Heart right ventricle (tissue), 16 donors: ENCODE measurements around the gene AGBL4. TPM values are rescaled to one million over a fixed set of nuclear protein-coding genes. Genes with fewer than 3 reads are reported as not detected.

Source experiments
- ATAC-seq, 8 donors: fragments of 200-7000 bp; cut with Tn5 transposase; one replicate each; pipeline ENCODE4 v1.9.1; 2020; ENCODE audit warnings: mild to moderate bottlenecking in 8 of 8, moderate library complexity in 8 of 8, moderate number of reproducible peaks in 1 of 8
- DNase-seq, 2 donors: peaks; one replicate each; pipeline ENCODE4 v3.0.0-alpha.2; 2020
- H3K27ac ChIP-seq, 10 donors: fragments of 200-600 bp; sonication (generic) in 2 of 10; one replicate each; pipeline versions ENCODE4 v1.5.0 to v1.8.0; 2020 to 2022; ENCODE audit warnings: mild to moderate bottlenecking in 3 of 10
- H3K27me3 ChIP-seq, 7 donors: fragments of 200-600 bp; one replicate each; pipeline ENCODE4 v1.8.0; 2021 to 2022; ENCODE audit warnings: mild to moderate bottlenecking in 2 of 7
- H3K36me3 ChIP-seq, 9 donors: fragments of 200-600 bp; sonication (generic) in 1 of 9; one replicate each; pipeline versions ENCODE4 v1.5.0 to v1.8.0; 2020 to 2022; ENCODE audit warnings: mild to moderate bottlenecking in 2 of 9
- H3K4me1 ChIP-seq, 9 donors: fragments of 200-600 bp; sonication (generic) in 1 of 9; one replicate each; pipeline versions ENCODE4 v1.5.0 to v1.8.0; 2020 to 2022; ENCODE audit warnings: mild to moderate bottlenecking in 4 of 9
- H3K4me3 ChIP-seq, 10 donors: fragments of 200-600 bp; sonication (generic) in 2 of 10; one replicate each; pipeline versions ENCODE4 v1.5.0 to v1.8.0; 2020 to 2022; ENCODE audit warnings: mild to moderate bottlenecking in 7 of 10, moderate library complexity in 2 of 10
- H3K9me3 ChIP-seq, 11 donors: fragments of 200-600 bp in 10 of 11; sonication (generic) in 2 of 11; one replicate each; pipeline versions ENCODE4 v1.5.0 to v1.8.0; 2013 to 2022; ENCODE audit warnings: mild to moderate bottlenecking in 2 of 11, control low read depth in 1 of 11, moderate library complexity in 1 of 11
- CTCF ChIP-seq, 9 donors: fragments of 200-600 bp; sonication (generic) in 2 of 9; IDR thresholded peaks; one replicate each; pipeline versions ENCODE4 v1.5.0 to v1.8.0; 2021 to 2022; ENCODE audit warnings: antibody characterized with exemption in 9 of 9, mild to moderate bottlenecking in 5 of 9, moderate library complexity in 1 of 9
- WGBS, 2 donors: extraction: QIAGEN DNeasy Blood & Tissue Kit; methylation state at CpG; one replicate each; pipeline ENCODE4 v1.1.7; 2013; ENCODE audit warnings: inconsistent platforms in 1 of 2; 5-methylcytosine and 5-hydroxymethylcytosine counted together
- intact Hi-C, 10 donors: fragments of 100-400 bp; cut with DNase I; formaldehyde crosslinking; loops; one replicate each; pipeline versions ENCODE4 v1.11.1 to v1.14.2; 2022
- polyA plus RNA-seq, 2 donors: library from polyadenylated mRNA; stranded (reverse); fragments of 200-250 nt; gene quantifications; one replicate each; pipeline ENCODE4 v1.2.3, GENCODE V29; 2013
- total RNA-seq, 10 donors: library from RNA; stranded (reverse); fragmentation: NEBNext Ultra II Directional in 3 of 10; extraction: Animal tissue kit (Norgen Biotek cat#: 25700) in 3 of 10; gene quantifications; one replicate each; pipeline versions ENCODE4 v1.2.1 to v1.2.4, GENCODE V29; 2021 to 2023
- donor health status: Arrhythmogenic right ventricular cardiomyopathy.
- donor health status: ischemic (EF 13 %, LVEDD 7.1; RV severe dilation, severe dysfunction).
- donor health status: healthy with polysubstance abuse.
- donor health status: DM: no; HTN: yes; CAD: no.
- donor health status: DM: no; HTN: no; CAD: no.
- donor health status: ischemic (EF 25% LVEDD 6.9; RV normal size, moderate dysfunction).
- donor health status: ischemic (EF 25% LVEDD 5.7; RV mildly dilated, moderate dysfunction).
- donor health status: healthy.
- donor health status: DM: yes; HTN: yes; CAD: no.
- donor health status: Ischemic cardiomyopathy.
- donor health status: ischemic (EF 35%, LVEDD 5.7; RV mildly dilated, moderate dysfunction).
- donor health status: nonischemic (EF 11% LVEDD 7.7; RV severe dilation, severe dysfunction).
- donor health status: DM: yes; HTN: yes; CAD: no.
- donor health status: PGD.
- donor health status: ischemic (EF 29% LVEDD 5.4; RV normal size, mild dysfunction).
- donor health status: nonischemic (EF 23%, LVEDD 6.1; RV moderate dilation, normal function).

The AGBL4 gene
- total and polyA plus RNA-seq, 12 donors = 0.04 to 0.93 (median 0.46) TPM; not detected in 2

GRCh38 chr1:49556676-49557234, 467.0 kb downstream of the AGBL4 start:
- Histone ChIP-seq H3K36me3 (no peaks in the 10 kb centered on the region), H3K4me3 (no peak overlapping the region), H3K9me3 (peaks cover 0 to 37% (median 0%) of the 10 kb centered on the region in 11 donors), H3K27me3 (no peaks in the 10 kb centered on the region), H3K4me1 (no peaks in the 10 kb centered on the region), H3K27ac (no peak overlapping the region)
- TF ChIP-seq CTCF (IDR thresholded peaks at IDR 0.05) = no peak
- WGBS, 2 donors = 94 to 95% methylated on average over 30 of the region's 30 CpGs
- no peak for DNase-seq
- intact Hi-C loops = no loop called here
- ATAC-seq = no peak

- Histone ChIP-seq H3K4me3 (no peak overlapping the region), H3K36me3 (no peaks in the 10 kb centered on the region), H3K27ac (no peak overlapping the region), H3K4me1 (no peaks in the 10 kb centered on the region), H3K27me3 (no peaks in the 10 kb centered on the region), H3K9me3 (peaks cover 0 to 32% (median 2%) of the 10 kb centered on the region in 11 donors)
- 73 to 77% methylated on average over 5 of the region's 5 CpGs for WGBS, 2 donors
- ATAC-seq (no peak), DNase-seq (no peak)
- intact Hi-C loops = no loop called here
- TF ChIP-seq CTCF (IDR thresholded peaks at IDR 0.05) = no peak
Measured at GRCh38 chr1:49552101-49552500, 471.7 kb downstream of the AGBL4 start.

- DNase-seq (no peak), ATAC-seq (no peak)
- Histone ChIP-seq H3K4me1 (no peaks in the 10 kb centered on the region), H3K4me3 (no peak overlapping the region), H3K9me3 (peaks cover 0 to 42% (median 7%) of the 10 kb centered on the region in 11 donors), H3K36me3 (no peaks in the 10 kb centered on the region), H3K27me3 (no peaks in the 10 kb centered on the region), H3K27ac (no peak overlapping the region)
- TF ChIP-seq CTCF (IDR thresholded peaks at IDR 0.05) = no peak
- intact Hi-C loops = no loop called here
- 83 to 87% methylated on average over 3 of the region's 3 CpGs for WGBS, 2 donors
Measured at GRCh38 chr1:49544615-49545014, 479.1 kb downstream of the AGBL4 start.

- intact Hi-C loops = no loop called here
- WGBS, 2 donors = 90 to 92% methylated on average over 23 to 24 of the region's 24 CpGs
- DNase-seq = no peak
- Histone ChIP-seq H3K4me1 (no peaks in the 10 kb centered on the region), H3K4me3 (no peak overlapping the region), H3K27me3 (no peaks in the 10 kb centered on the region), H3K36me3 (no peaks in the 10 kb centered on the region), H3K9me3 (peaks cover 0 to 34% (median 7%) of the 10 kb centered on the region in 11 donors), H3K27ac (no peak overlapping the region)
- no peak for ATAC-seq
- no peak for TF ChIP-seq CTCF (IDR thresholded peaks at IDR 0.05)
Measured at GRCh38 chr1:49541096-49541752, 482.5 kb downstream of the AGBL4 start.
